HepG2 (cell line): Measurements from ENCODE around the gene CNTN4. TPM values are rescaled to one million over a fixed set of nuclear protein-coding genes. Genes with fewer than 3 reads are reported as not detected.

Experiments
- ATAC-seq: fragments of 200-7000 bp; cut with Tn5 transposase; 3 replicates; pipeline ENCODE4 v1.9.1; 2020; ENCODE audit warnings: mild to moderate bottlenecking, moderate library complexity
- BruUV-seq: library from RNA; stranded (reverse); fragments of 400-500 nt; replicated peaks from 2 replicates; lab custom pipeline; 2021; lab: Mats Ljungman, UMichigan
- CTCF ChIA-PET: fragments of 300-600 bp; formaldehyde crosslinking; extraction: SDS; loops from one replicate; lab custom pipeline; 2021; ENCODE audit warnings: low total read pairs, inconsistent platforms, low intra/inter-chr PET ratio; lab: Yijun Ruan, JAX
- POLR2A ChIA-PET: fragments of 350-600 bp; sonication (Branson Sonifier 250); formaldehyde crosslinking; loops from one replicate; lab custom pipeline; 2020; ENCODE audit warnings: antibody characterized with exemption, inconsistent platforms; lab: Yijun Ruan, JAX
- DNase-seq: peaks from one replicate; pipeline ENCODE4 v3.0.0-alpha.2; 2015; ENCODE audit warnings: low spot score
- FAIRE-seq: peaks from 3 replicates; lab custom pipeline; 2011; peaks lifted over from hg19 to GRCh38; lab: Jason Lieb, UNC
- H2AFZ ChIP-seq: one replicate; pipeline ENCODE4 v1.6.1; 2011; ENCODE audit warnings: low read length, inconsistent platforms
- H3K27ac ChIP-seq: fragments of 300-600 bp; 3 replicates; pipeline ENCODE4 v1.8.0; 2011; ENCODE audit warnings: mixed run types, mild to moderate bottlenecking, mixed read lengths, low read length, inconsistent platforms; ENCODE audit not compliant: insufficient read depth; ENCODE audit errors: extremely low read length
- H3K27me3 ChIP-seq, 2 experiments: fragments of 200-600 bp in 1 of 2; 2 replicates in 1 of 2; 3 replicates in 1 of 2; pipeline versions ENCODE4 v1.6.0 to v1.8.0; 2011; ENCODE audit warnings: low read length in 2 of 2, mild to moderate bottlenecking in 2 of 2, moderate library complexity in 2 of 2, inconsistent platforms in 1 of 2; ENCODE audit not compliant: insufficient read depth in 2 of 2, control insufficient read depth in 1 of 2
- H3K36me3 ChIP-seq, 2 experiments: fragments of 200-600 bp in 1 of 2; replicated peaks in 1 of 2; 2 replicates in 1 of 2; 3 replicates in 1 of 2; pipeline versions ENCODE4 v1.5.1 to v1.8.0; 2011; ENCODE audit warnings: low read length in 2 of 2, inconsistent platforms in 1 of 2; ENCODE audit not compliant: insufficient read depth in 2 of 2, control insufficient read depth in 1 of 2
- H3K4me1 ChIP-seq: 2 replicates; pipeline ENCODE4 v1.5.1; 2012; ENCODE audit warnings: low read length, inconsistent platforms; ENCODE audit not compliant: insufficient read depth
- H3K4me2 ChIP-seq: 2 replicates; pipeline ENCODE4 v1.6.0; 2011; ENCODE audit warnings: low read depth, low read length, inconsistent platforms
- H3K4me3 ChIP-seq, 3 experiments: fragments of 200-600 bp in 1 of 3; sonication (generic), shearing (Covaris generic) in 1 of 3; replicated peaks in 1 of 3; 2 replicates each; pipeline ENCODE4 v1.5.1; 2011 to 2016; ENCODE audit warnings: low read length in 3 of 3, inconsistent platforms in 2 of 3, low read depth in 2 of 3, mild to moderate bottlenecking in 2 of 3, control low read depth in 1 of 3, mixed read lengths in 1 of 3; ENCODE audit not compliant: insufficient read depth in 1 of 3
- H3K79me2 ChIP-seq: one replicate; pipeline ENCODE4 v1.6.1; 2011; ENCODE audit warnings: low read length, inconsistent platforms; ENCODE audit not compliant: insufficient read depth
- H3K9ac ChIP-seq: 2 replicates; pipeline ENCODE4 v1.6.0; 2011; ENCODE audit warnings: mild to moderate bottlenecking, low read depth, low read length, inconsistent platforms; ENCODE audit not compliant: insufficient read depth
- H3K9me3 ChIP-seq: 2 replicates; pipeline ENCODE4 v1.5.1; 2012; ENCODE audit warnings: mild to moderate bottlenecking, low read length
- H4K20me1 ChIP-seq: 2 replicates; pipeline ENCODE4 v1.6.0; 2011; ENCODE audit warnings: inconsistent platforms, mild to moderate bottlenecking, low read length, moderate library complexity; ENCODE audit not compliant: insufficient read depth
- CCDC6 ChIP-seq: sonication (generic); formaldehyde crosslinking; IDR thresholded peaks from 2 replicates; pipeline ENCODE4 v1.8.1; 2022; ENCODE audit warnings: mild to moderate bottlenecking, missing genetic modification reagents, moderate library complexity
- ZNF564 ChIP-seq: sonication (generic); formaldehyde crosslinking; IDR thresholded peaks from 2 replicates; pipeline ENCODE4 v1.8.1; 2023; ENCODE audit warnings: mild to moderate bottlenecking, missing genetic modification reagents
- WGBS: methylation state at CpG from one replicate; pipeline ENCODE4 v1.1.6; 2017; ENCODE audit warnings: low lambda C conversion rate; 5-methylcytosine and 5-hydroxymethylcytosine counted together
- in situ Hi-C: cut with HindIII; loops from 2 replicates; pipeline ENCODE4 v1.10.0; 2017; ENCODE audit warnings: low pct_unique_long_range_greater_than_20kb; ENCODE audit not compliant: extremely low pct_ligation_motif_present
- intact Hi-C: fragments of 100-400 bp; cut with micrococcal nuclease; formaldehyde crosslinking; loops from one replicate; pipeline ENCODE4 v1.10.0; 2022; ENCODE audit not compliant: unreplicated experiment
- polyA plus RNA-seq, 8 experiments: library from polyadenylated mRNA; depleted of rRNA in 3 of 8; stranded (reverse) in 7 of 8; unstranded in 1 of 8; fragments of >200 nt; fragmentation: Illumina TruSeq in 4 of 8; extraction: Trizol in 4 of 8; gene quantifications; 2 replicates each; pipeline versions ENCODE4 v1.2.1 to v1.2.3, GENCODE V29; 2011 to 2016; ENCODE audit warnings: low read depth in 4 of 8, missing spikeins in 1 of 8, mixed read lengths in 1 of 8; ENCODE audit not compliant: insufficient read depth in 1 of 8
- total RNA-seq, 5 experiments: library from RNA; depleted of rRNA; stranded (reverse); fragments of >200 nt; fragmentation: Illumina TruSeq; extraction: Trizol; gene quantifications; 2 replicates each; pipeline ENCODE4 v1.2.3, GENCODE V29; 2016; ENCODE audit warnings: low read depth in 1 of 5
- TF ChIP-seq, protein P1 (sequence below): sonication (generic); formaldehyde crosslinking; IDR thresholded peaks from 2 replicates; pipeline ENCODE4 v1.5.1; 2020; ENCODE audit warnings: missing genetic modification reagents, mild to moderate bottlenecking, borderline replicate concordance
- TF ChIP-seq, protein P2 (sequence below): sonication (generic); formaldehyde crosslinking; IDR thresholded peaks from 2 replicates; pipeline ENCODE4 v1.4.0; 2020; ENCODE audit warnings: mild to moderate bottlenecking, missing genetic modification reagents, borderline replicate concordance
- TF ChIP-seq, protein P3 (sequence below): sonication (generic); formaldehyde crosslinking; IDR thresholded peaks from one replicate; pipeline ENCODE4 v1.5.1; 2020; ENCODE audit warnings: mild to moderate bottlenecking, missing genetic modification reagents; ENCODE audit errors: not compliant biosample characterization
- TF ChIP-seq, protein P4 (sequence below): sonication (generic); formaldehyde crosslinking; IDR thresholded peaks from 2 replicates; pipeline ENCODE4 v1.4.0; 2020; ENCODE audit warnings: mild to moderate bottlenecking, missing genetic modification reagents

Gene CNTN4
- total and polyA plus RNA-seq, 2 of the 13 experiments (the other 11 are each of a cell fraction or from before 2014, with no cell fraction given): 0.01 to 0.13 TPM

DNA sequence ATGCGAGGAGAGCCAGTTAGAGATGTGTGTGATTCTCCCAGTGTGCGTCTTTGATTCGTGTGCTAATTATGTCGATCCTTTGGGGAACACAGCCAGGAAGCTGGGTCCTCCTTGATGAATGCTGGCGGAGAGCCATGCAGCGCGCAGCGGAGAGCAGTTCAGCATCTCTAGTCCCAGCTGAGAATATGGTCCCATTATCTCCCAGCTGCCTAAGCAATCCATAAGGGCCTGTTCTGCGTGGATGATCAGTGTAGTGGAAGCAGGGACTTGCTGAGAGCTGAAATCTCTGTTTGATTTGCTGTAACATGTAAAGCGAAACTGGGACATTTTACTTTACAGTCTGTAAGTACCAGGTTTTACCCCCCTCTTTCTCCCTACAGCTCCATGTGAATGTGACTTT, 412.7 kb downstream of the CNTN4 start:
- Histone ChIP-seq H3K9ac (no peak overlapping the region), H3K27me3 (no peaks in the 10 kb centered on the region; a peak in 1 of 5 replicates), H3K27ac (no peak overlapping the region), H4K20me1 (no peaks in the 10 kb centered on the region), H3K36me3 (no peaks in the 10 kb centered on the region), H3K9me3 (no peaks in the 10 kb centered on the region), H3K4me3 (no peak overlapping the region), H3K4me1 (no peaks in the 10 kb centered on the region), H3K79me2 (no peaks in the 10 kb centered on the region), H3K4me2 (no peak overlapping the region), H2AFZ (no peak overlapping the region)
- in situ Hi-C loops: no loop called here
- CTCF ChIA-PET: no interaction called here
- ATAC-seq (no peak), FAIRE-seq (no peak), DNase-seq (no peak)
- WGBS: 45% methylated on average over 10 of the region's 10 CpGs
- intact Hi-C loops: no loop called here
- POLR2A ChIA-PET: no interaction called here
- BruUV-seq: no TSS peak
- TF ChIP-seq ZNF564 (no peak), CCDC6 (CRISPR knock-in tag) (no peak)
- TF ChIP-seq, protein P1, sequence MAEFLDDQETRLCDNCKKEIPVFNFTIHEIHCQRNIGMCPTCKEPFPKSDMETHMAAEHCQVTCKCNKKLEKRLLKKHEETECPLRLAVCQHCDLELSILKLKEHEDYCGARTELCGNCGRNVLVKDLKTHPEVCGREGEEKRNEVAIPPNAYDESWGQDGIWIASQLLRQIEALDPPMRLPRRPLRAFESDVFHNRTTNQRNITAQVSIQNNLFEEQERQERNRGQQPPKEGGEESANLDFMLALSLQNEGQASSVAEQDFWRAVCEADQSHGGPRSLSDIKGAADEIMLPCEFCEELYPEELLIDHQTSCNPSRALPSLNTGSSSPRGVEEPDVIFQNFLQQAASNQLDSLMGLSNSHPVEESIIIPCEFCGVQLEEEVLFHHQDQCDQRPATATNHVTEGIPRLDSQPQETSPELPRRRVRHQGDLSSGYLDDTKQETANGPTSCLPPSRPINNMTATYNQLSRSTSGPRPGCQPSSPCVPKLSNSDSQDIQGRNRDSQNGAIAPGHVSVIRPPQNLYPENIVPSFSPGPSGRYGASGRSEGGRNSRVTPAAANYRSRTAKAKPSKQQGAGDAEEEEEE: no peak
- TF ChIP-seq, protein P2, sequence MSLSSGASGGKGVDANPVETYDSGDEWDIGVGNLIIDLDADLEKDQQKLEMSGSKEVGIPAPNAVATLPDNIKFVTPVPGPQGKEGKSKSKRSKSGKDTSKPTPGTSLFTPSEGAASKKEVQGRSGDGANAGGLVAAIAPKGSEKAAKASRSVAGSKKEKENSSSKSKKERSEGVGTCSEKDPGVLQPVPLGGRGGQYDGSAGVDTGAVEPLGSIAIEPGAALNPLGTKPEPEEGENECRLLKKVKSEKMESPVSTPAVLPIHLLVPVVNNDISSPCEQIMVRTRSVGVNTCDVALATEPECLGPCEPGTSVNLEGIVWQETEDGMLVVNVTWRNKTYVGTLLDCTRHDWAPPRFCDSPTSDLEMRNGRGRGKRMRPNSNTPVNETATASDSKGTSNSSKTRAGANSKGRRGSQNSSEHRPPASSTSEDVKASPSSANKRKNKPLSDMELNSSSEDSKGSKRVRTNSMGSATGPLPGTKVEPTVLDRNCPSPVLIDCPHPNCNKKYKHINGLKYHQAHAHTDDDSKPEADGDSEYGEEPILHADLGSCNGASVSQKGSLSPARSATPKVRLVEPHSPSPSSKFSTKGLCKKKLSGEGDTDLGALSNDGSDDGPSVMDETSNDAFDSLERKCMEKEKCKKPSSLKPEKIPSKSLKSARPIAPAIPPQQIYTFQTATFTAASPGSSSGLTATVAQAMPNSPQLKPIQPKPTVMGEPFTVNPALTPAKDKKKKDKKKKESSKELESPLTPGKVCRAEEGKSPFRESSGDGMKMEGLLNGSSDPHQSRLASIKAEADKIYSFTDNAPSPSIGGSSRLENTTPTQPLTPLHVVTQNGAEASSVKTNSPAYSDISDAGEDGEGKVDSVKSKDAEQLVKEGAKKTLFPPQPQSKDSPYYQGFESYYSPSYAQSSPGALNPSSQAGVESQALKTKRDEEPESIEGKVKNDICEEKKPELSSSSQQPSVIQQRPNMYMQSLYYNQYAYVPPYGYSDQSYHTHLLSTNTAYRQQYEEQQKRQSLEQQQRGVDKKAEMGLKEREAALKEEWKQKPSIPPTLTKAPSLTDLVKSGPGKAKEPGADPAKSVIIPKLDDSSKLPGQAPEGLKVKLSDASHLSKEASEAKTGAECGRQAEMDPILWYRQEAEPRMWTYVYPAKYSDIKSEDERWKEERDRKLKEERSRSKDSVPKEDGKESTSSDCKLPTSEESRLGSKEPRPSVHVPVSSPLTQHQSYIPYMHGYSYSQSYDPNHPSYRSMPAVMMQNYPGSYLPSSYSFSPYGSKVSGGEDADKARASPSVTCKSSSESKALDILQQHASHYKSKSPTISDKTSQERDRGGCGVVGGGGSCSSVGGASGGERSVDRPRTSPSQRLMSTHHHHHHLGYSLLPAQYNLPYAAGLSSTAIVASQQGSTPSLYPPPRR (CRISPR knock-in tag): no peak
- TF ChIP-seq, protein P3, sequence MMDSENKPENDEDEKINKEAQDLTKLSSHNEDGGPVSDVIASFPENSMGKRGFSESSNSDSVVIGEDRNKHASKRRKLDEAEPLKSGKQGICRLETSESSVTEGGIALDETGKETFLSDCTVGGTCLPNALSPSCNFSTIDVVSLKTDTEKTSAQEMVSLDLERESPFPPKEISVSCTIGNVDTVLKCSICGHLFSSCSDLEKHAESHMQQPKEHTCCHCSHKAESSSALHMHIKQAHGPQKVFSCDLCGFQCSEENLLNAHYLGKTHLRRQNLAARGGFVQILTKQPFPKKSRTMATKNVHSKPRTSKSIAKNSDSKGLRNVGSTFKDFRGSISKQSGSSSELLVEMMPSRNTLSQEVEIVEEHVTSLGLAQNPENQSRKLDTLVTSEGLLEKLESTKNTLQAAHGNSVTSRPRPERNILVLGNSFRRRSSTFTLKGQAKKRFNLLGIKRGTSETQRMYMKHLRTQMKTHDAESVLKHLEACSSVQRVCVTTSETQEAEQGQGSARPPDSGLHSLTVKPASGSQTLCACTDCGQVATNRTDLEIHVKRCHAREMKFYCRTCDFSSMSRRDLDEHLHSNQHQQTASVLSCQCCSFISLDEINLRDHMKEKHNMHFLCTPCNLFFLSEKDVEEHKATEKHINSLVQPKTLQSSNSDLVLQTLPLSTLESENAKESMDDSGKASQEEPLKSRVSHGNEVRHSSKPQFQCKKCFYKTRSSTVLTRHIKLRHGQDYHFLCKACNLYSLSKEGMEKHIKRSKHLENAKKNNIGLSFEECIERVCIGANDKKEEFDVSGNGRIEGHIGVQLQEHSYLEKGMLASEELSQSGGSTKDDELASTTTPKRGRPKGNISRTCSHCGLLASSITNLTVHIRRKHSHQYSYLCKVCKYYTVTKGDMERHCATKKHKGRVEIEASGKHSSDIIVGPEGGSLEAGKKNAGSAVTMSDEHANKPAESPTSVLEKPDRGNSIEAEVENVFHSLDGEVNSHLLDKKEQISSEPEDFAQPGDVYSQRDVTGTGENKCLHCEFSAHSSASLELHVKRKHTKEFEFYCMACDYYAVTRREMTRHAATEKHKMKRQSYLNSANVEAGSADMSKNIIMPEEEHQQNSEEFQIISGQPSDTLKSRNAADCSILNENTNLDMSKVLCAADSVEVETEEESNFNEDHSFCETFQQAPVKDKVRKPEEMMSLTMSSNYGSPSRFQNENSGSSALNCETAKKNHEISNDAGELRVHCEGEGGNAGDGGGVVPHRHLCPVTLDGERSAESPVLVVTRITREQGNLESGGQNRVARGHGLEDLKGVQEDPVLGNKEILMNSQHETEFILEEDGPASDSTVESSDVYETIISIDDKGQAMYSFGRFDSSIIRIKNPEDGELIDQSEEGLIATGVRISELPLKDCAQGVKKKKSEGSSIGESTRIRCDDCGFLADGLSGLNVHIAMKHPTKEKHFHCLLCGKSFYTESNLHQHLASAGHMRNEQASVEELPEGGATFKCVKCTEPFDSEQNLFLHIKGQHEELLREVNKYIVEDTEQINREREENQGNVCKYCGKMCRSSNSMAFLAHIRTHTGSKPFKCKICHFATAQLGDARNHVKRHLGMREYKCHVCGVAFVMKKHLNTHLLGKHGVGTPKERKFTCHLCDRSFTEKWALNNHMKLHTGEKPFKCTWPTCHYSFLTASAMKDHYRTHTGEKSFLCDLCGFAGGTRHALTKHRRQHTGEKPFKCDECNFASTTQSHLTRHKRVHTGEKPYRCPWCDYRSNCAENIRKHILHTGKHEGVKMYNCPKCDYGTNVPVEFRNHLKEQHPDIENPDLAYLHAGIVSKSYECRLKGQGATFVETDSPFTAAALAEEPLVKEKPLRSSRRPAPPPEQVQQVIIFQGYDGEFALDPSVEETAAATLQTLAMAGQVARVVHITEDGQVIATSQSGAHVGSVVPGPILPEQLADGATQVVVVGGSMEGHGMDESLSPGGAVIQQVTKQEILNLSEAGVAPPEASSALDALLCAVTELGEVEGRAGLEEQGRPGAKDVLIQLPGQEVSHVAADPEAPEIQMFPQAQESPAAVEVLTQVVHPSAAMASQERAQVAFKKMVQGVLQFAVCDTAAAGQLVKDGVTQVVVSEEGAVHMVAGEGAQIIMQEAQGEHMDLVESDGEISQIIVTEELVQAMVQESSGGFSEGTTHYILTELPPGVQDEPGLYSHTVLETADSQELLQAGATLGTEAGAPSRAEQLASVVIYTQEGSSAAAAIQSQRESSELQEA (CRISPR knock-in tag): no peak
- TF ChIP-seq, protein P4, sequence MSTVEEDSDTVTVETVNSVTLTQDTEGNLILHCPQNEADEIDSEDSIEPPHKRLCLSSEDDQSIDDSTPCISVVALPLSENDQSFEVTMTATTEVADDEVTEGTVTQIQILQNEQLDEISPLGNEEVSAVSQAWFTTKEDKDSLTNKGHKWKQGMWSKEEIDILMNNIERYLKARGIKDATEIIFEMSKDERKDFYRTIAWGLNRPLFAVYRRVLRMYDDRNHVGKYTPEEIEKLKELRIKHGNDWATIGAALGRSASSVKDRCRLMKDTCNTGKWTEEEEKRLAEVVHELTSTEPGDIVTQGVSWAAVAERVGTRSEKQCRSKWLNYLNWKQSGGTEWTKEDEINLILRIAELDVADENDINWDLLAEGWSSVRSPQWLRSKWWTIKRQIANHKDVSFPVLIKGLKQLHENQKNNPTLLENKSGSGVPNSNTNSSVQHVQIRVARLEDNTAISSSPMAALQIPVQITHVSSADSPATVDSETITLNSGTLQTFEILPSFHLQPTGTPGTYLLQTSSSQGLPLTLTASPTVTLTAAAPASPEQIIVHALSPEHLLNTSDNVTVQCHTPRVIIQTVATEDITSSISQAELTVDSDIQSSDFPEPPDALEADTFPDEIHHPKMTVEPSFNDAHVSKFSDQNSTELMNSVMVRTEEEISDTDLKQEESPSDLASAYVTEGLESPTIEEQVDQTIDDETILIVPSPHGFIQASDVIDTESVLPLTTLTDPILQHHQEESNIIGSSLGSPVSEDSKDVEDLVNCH (CRISPR knock-in tag): no peak
